SK-N-SH treated with all-trans-retinoic acid at 6 μM for 48 hours (cell line): Measurements from ENCODE around the gene COX8C.

ENCODE experiments used
- ATAC-seq: fragments of 200-7000 bp; cut with Tn5 transposase; 3 replicates; pipeline ENCODE4 v1.9.1; 2020; ENCODE audit warnings: mild to moderate bottlenecking, moderate library complexity
- CSDC2 ChIP-seq: fragments of 250-450 bp; sonication (Bioruptor Pico); IDR thresholded peaks from 2 replicates; pipeline ENCODE4 v1.5.0; 2020; ENCODE audit warnings: mild to moderate bottlenecking, moderate library complexity
- ESRRG ChIP-seq: fragments of 250-450 bp; sonication (Bioruptor Pico); IDR thresholded peaks from 2 replicates; pipeline ENCODE4 v1.6.1; 2021; ENCODE audit warnings: mild to moderate bottlenecking
- ISL1 ChIP-seq: fragments of 250-450 bp; sonication (Bioruptor Pico); IDR thresholded peaks from 2 replicates; pipeline ENCODE4 v2.1.2; 2022; ENCODE audit warnings: mild to moderate bottlenecking, moderate library complexity
- OSR1 ChIP-seq: fragments of 250-450 bp; sonication (Bioruptor Pico); IDR thresholded peaks from 2 replicates; pipeline ENCODE4 v1.8.0; 2022; ENCODE audit warnings: moderate library complexity, mild to moderate bottlenecking, inconsistent platforms
- PPARA ChIP-seq: fragments of 250-450 bp; sonication (Bioruptor Pico); IDR thresholded peaks from 2 replicates; pipeline ENCODE4 v1.5.0; 2020; ENCODE audit warnings: mild to moderate bottlenecking, borderline replicate concordance
- RARB ChIP-seq: fragments of 250-450 bp; sonication (Bioruptor Pico); IDR thresholded peaks from 2 replicates; pipeline ENCODE4 v1.8.0; 2021; ENCODE audit warnings: mild to moderate bottlenecking, moderate library complexity
- SNAI2 ChIP-seq: fragments of 250-450 bp; sonication (Bioruptor Pico); IDR thresholded peaks from 2 replicates; pipeline ENCODE4 v1.5.0; 2020; ENCODE audit warnings: mild to moderate bottlenecking, moderate library complexity
- TCF4 ChIP-seq: fragments of 250-450 bp; sonication (Bioruptor Pico); IDR thresholded peaks from 2 replicates; pipeline ENCODE4 v1.8.0; 2021; ENCODE audit warnings: mild to moderate bottlenecking, moderate library complexity, borderline replicate concordance
- TOX ChIP-seq: fragments of 250-450 bp; sonication (Bioruptor Pico); IDR thresholded peaks from 2 replicates; pipeline ENCODE4 v1.8.0; 2021; ENCODE audit warnings: mild to moderate bottlenecking, moderate library complexity, borderline replicate concordance
- ZC3H10 ChIP-seq: fragments of 250-450 bp; sonication (Bioruptor Pico); IDR thresholded peaks from 2 replicates; pipeline ENCODE4 v1.5.1; 2021; ENCODE audit warnings: mild to moderate bottlenecking, moderate library complexity
- ZFP3 ChIP-seq: fragments of 250-450 bp; sonication (Bioruptor Pico); IDR thresholded peaks from 2 replicates; pipeline ENCODE4 v1.5.0; 2020; ENCODE audit warnings: mild to moderate bottlenecking, moderate library complexity
- ZFP30 ChIP-seq: fragments of 450-650 bp; formaldehyde crosslinking; IDR thresholded peaks from 2 replicates; pipeline ENCODE4 v1.5.0; 2022; ENCODE audit warnings: mild to moderate bottlenecking, moderate library complexity
- ZNF70 ChIP-seq: fragments of 450-650 bp; formaldehyde crosslinking; IDR thresholded peaks from 2 replicates; pipeline ENCODE4 v1.5.0; 2020; ENCODE audit warnings: mild to moderate bottlenecking, moderate library complexity
- ZNF8 ChIP-seq: fragments of 450-650 bp; formaldehyde crosslinking; IDR thresholded peaks from 2 replicates; pipeline ENCODE4 v1.5.0; 2020; ENCODE audit warnings: mild to moderate bottlenecking, moderate library complexity
- TF ChIP-seq, protein P1 (sequence below): fragments of 250-450 bp; sonication (Bioruptor Pico); IDR thresholded peaks from 2 replicates; pipeline ENCODE4 v1.5.0; 2020; ENCODE audit warnings: mild to moderate bottlenecking, moderate library complexity
- TF ChIP-seq, protein P2 (sequence below): fragments of 250-450 bp; sonication (Bioruptor Pico); IDR thresholded peaks from 2 replicates; pipeline ENCODE4 v1.8.0; 2021; ENCODE audit warnings: low read depth, mild to moderate bottlenecking, moderate library complexity, borderline replicate concordance
- TF ChIP-seq, protein P3 (sequence below): fragments of 250-450 bp; sonication (Bioruptor Pico); IDR thresholded peaks from 2 replicates; pipeline ENCODE4 v1.8.0; 2020; ENCODE audit warnings: mild to moderate bottlenecking, moderate library complexity, borderline replicate concordance
- TF ChIP-seq, protein P4 (sequence below): fragments of 250-450 bp; sonication (Bioruptor Pico); IDR thresholded peaks from 2 replicates; pipeline ENCODE4 v1.5.1; 2020; ENCODE audit warnings: low read depth, mild to moderate bottlenecking, moderate library complexity
- TF ChIP-seq, protein P5 (sequence below): fragments of 250-450 bp; sonication (Bioruptor Pico); IDR thresholded peaks from 2 replicates; pipeline ENCODE4 v1.5.1; 2021; ENCODE audit warnings: mild to moderate bottlenecking, moderate library complexity

COX8C gene

DNA sequence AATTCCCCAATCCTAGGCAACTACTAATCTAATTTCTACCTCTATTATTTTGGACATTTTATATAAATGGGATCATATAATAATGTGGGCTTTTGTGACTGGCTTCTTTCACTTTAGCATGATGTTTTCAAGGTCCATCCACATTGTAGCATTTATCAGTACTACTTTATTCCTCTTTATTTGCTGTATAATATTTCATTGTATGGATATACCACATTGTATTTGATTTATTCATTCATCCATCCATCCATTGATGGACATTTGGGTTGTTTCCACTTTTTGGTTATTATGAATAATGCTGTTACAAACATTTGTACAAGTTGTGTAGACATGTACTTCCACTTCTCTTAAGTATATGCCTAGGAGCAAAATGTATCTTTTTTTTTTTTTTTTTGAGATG lies 31.4 kb upstream of the COX8C start:
- no peak for ATAC-seq
- TF ChIP-seq ZNF8 (CRISPR knock-in tag) (peak; percentile 96), TOX (CRISPR knock-in tag) (no peak), ZFP3 (CRISPR knock-in tag) (no peak)
- TF ChIP-seq, all 23 proteins: peak for 1

DNA sequence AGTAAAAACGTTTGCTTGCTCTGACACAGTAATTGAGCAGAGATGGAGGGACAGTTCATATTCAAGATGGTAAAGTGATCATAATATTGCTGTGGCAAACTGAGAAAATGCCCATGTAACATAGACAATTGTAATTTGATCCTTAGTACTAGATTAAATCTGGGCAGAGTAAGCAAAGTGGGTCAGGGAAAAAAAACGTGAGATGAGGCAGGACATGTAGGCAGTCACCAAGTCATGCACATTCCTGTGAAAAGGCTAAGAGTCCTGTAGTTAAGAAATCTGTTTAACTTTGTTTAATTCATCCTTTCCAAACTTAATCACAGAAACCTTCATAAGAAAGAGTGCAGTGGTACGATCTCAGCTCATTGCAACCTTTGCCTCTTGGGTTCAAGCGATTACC lies 30.3 kb upstream of the COX8C start:
- no peak for TF ChIP-seq ZFP30 (CRISPR knock-in tag)
- no peak for TF ChIP-seq RARB (CRISPR knock-in tag)
- no peak for TF ChIP-seq SNAI2
- TF ChIP-seq PPARA = no peak
- TF ChIP-seq OSR1 (CRISPR knock-in tag) = no peak
- TF ChIP-seq, protein P1, sequence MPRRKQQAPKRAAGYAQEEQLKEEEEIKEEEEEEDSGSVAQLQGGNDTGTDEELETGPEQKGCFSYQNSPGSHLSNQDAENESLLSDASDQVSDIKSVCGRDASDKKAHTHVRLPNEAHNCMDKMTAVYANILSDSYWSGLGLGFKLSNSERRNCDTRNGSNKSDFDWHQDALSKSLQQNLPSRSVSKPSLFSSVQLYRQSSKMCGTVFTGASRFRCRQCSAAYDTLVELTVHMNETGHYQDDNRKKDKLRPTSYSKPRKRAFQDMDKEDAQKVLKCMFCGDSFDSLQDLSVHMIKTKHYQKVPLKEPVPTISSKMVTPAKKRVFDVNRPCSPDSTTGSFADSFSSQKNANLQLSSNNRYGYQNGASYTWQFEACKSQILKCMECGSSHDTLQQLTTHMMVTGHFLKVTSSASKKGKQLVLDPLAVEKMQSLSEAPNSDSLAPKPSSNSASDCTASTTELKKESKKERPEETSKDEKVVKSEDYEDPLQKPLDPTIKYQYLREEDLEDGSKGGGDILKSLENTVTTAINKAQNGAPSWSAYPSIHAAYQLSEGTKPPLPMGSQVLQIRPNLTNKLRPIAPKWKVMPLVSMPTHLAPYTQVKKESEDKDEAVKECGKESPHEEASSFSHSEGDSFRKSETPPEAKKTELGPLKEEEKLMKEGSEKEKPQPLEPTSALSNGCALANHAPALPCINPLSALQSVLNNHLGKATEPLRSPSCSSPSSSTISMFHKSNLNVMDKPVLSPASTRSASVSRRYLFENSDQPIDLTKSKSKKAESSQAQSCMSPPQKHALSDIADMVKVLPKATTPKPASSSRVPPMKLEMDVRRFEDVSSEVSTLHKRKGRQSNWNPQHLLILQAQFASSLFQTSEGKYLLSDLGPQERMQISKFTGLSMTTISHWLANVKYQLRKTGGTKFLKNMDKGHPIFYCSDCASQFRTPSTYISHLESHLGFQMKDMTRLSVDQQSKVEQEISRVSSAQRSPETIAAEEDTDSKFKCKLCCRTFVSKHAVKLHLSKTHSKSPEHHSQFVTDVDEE = no peak
- no peak for TF ChIP-seq ZNF70 (CRISPR knock-in tag)
- TF ChIP-seq ZNF8 (CRISPR knock-in tag) = no peak
- TF ChIP-seq, protein P2, sequence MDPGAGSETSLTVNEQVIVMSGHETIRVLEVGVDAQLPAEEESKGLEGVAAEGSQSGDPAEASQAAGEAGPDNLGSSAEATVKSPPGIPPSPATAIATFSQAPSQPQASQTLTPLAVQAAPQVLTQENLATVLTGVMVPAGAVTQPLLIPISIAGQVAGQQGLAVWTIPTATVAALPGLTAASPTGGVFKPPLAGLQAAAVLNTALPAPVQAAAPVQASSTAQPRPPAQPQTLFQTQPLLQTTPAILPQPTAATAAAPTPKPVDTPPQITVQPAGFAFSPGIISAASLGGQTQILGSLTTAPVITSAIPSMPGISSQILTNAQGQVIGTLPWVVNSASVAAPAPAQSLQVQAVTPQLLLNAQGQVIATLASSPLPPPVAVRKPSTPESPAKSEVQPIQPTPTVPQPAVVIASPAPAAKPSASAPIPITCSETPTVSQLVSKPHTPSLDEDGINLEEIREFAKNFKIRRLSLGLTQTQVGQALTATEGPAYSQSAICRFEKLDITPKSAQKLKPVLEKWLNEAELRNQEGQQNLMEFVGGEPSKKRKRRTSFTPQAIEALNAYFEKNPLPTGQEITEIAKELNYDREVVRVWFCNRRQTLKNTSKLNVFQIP = no peak
- ATAC-seq = peak; percentile 27; the same call in 1 of the 3 replicates

DNA sequence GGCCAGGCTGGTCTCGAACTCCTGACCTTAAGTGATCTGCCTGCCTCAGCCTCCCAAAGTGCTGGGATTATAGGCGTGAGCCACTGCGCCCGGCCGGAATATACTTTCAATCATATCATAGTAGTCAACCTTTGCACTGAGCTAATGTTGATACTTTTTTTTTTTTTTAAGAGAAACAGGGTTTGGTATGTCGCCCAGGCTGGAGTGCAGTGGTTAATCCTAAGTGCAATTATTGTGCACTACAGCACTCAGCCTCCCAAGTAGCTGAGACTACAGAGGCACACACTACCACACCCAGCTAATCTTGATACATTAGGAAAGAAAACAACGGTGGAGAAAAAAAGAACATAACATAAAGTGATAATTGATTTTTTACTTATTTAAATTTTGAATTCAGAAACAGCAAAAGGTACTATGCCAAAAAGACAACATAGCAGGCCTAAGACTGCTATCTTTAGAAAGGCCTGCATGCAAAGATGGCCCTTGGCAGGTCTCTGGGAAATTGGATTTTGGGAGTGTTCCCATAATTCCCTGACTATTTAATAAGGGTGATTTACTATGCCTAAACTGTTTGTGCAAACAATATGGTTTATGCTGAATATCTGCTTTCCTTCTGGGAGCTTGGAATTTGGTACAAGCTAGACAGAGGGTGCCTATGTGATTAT lies 29.6 kb upstream of the COX8C start:
- ATAC-seq = no peak
- TF ChIP-seq, protein P3, sequence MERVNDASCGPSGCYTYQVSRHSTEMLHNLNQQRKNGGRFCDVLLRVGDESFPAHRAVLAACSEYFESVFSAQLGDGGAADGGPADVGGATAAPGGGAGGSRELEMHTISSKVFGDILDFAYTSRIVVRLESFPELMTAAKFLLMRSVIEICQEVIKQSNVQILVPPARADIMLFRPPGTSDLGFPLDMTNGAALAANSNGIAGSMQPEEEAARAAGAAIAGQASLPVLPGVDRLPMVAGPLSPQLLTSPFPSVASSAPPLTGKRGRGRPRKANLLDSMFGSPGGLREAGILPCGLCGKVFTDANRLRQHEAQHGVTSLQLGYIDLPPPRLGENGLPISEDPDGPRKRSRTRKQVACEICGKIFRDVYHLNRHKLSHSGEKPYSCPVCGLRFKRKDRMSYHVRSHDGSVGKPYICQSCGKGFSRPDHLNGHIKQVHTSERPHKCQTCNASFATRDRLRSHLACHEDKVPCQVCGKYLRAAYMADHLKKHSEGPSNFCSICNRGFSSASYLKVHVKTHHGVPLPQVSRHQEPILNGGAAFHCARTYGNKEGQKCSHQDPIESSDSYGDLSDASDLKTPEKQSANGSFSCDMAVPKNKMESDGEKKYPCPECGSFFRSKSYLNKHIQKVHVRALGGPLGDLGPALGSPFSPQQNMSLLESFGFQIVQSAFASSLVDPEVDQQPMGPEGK (CRISPR knock-in tag) = no peak
- no peak for TF ChIP-seq PPARA
- no peak for TF ChIP-seq ISL1 (CRISPR knock-in tag)

DNA sequence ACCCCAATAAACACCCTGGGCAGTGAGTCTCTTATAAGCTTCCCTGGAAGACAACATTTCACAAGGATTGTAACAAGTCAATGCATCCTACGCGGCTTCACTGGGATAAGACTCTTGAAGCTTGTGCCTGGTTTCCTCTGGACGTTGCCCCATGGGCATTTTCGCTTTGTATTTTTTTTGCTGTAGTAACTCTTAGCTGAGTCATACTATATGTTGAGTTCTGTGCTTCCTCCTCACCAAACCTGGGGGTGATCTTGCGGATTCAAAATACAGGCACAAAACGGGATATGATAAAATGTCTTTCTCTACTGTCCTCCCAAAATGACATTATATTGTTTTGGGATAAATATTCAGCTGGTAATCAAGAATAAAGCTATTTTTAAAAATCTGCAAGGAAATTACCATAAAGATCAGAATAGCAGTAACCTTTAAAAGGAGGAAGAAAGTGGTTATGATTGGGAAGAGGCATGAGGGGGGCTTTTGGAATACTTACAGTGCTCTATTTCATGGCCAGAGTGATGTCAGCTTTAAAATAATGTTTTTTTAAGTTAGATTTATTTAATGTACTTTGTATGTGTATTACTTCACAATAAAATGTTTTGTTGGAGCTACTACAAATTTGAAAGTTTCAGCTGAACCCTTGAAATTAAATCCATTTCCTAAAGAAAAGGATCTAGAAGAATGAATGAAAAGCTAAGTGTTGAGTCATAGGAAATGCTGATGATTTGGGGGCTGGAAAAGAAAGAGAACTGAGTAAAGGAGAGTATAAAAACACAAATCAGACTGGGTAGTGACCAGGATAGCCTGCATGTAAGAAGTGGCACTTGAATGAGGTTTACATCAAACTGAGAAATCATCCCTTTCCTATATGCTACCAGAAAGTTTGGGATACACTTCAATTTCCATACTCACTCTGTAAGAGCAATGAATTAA lies 28.8 kb upstream of the COX8C start:
- no peak for TF ChIP-seq TCF4 (CRISPR knock-in tag)
- no peak for TF ChIP-seq PPARA
- TF ChIP-seq CSDC2 (CRISPR knock-in tag) = no peak
- no peak for TF ChIP-seq ZFP30 (CRISPR knock-in tag)
- TF ChIP-seq TOX (CRISPR knock-in tag) = no peak
- TF ChIP-seq, protein P4, sequence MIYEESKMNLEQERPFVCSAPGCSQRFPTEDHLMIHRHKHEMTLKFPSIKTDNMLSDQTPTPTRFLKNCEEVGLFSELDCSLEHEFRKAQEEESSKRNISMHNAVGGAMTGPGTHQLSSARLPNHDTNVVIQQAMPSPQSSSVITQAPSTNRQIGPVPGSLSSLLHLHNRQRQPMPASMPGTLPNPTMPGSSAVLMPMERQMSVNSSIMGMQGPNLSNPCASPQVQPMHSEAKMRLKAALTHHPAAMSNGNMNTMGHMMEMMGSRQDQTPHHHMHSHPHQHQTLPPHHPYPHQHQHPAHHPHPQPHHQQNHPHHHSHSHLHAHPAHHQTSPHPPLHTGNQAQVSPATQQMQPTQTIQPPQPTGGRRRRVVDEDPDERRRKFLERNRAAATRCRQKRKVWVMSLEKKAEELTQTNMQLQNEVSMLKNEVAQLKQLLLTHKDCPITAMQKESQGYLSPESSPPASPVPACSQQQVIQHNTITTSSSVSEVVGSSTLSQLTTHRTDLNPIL = no peak
- no peak for TF ChIP-seq ESRRG (CRISPR knock-in tag)
- TF ChIP-seq, protein P5, sequence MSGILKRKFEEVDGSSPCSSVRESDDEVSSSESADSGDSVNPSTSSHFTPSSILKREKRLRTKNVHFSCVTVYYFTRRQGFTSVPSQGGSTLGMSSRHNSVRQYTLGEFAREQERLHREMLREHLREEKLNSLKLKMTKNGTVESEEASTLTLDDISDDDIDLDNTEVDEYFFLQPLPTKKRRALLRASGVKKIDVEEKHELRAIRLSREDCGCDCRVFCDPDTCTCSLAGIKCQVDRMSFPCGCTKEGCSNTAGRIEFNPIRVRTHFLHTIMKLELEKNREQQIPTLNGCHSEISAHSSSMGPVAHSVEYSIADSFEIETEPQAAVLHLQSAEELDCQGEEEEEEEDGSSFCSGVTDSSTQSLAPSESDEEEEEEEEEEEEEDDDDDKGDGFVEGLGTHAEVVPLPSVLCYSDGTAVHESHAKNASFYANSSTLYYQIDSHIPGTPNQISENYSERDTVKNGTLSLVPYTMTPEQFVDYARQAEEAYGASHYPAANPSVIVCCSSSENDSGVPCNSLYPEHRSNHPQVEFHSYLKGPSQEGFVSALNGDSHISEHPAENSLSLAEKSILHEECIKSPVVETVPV (CRISPR knock-in tag) = no peak
- no peak for TF ChIP-seq ZC3H10 (CRISPR knock-in tag)
- ATAC-seq = peak; percentile 77
